HCT116 (cell line): Measurements from ENCODE around the gene CNTNAP2. TPM values are rescaled to one million over a fixed set of nuclear protein-coding genes. Genes with fewer than 3 reads are reported as not detected.
A peak's percentile ranks its signal among the peaks of the same experiment; 100 is the strongest.

ENCODE experiments used
- ATAC-seq: fragments of 200-7000 bp; cut with Tn5 transposase; 2 replicates; pipeline ENCODE4 v1.9.1; 2020; ENCODE audit warnings: mild to moderate bottlenecking, moderate library complexity
- BruUV-seq: library from RNA; stranded (reverse); fragments of 400-500 nt; replicated peaks from 2 replicates; lab custom pipeline; 2021; lab: Mats Ljungman, UMichigan
- CTCF ChIA-PET: fragments of 300-600 bp; sonication (Branson Sonifier 250); formaldehyde crosslinking; loops from one replicate; lab custom pipeline; 2021; ENCODE audit warnings: antibody characterized with exemption; lab: Charles Lee
- POLR2A ChIA-PET: fragments of 300-600, 350-600 bp; sonication (Branson Sonifier 250); formaldehyde crosslinking; loops from one replicate; lab custom pipeline; 2021; ENCODE audit warnings: antibody characterized with exemption; lab: Charles Lee
- RAD21 ChIA-PET, 2 experiments: fragments of 300-600 bp; sonication (Branson Sonifier 250); formaldehyde crosslinking; loops; one replicate each; lab custom pipeline; 2023; ENCODE audit warnings: low total read pairs in 2 of 2; ENCODE audit not compliant: uncharacterized antibody in 2 of 2, unreplicated experiment in 2 of 2, low non-redundant PET in 1 of 2; lab: Charles Lee
- DNase-seq: peaks from one replicate; pipeline ENCODE4 v3.0.0-alpha.2; 2010; ENCODE audit warnings: low read depth, low spot score
- H2AFZ ChIP-seq: fragments of 200-600 bp; shearing (Covaris generic), sonication (generic); 2 replicates; pipeline ENCODE4 v1.6.1; 2017; ENCODE audit warnings: low read depth, mixed run types, mixed read lengths, antibody characterized with exemption, low read length; ENCODE audit not compliant: poor library complexity, severe bottlenecking
- H3K27ac ChIP-seq: 2 replicates; pipeline ENCODE4 v1.5.1; 2012; ENCODE audit warnings: low read depth, low read length
- H3K27me3 ChIP-seq: fragments of 200-600 bp; sonication (generic); 2 replicates; pipeline ENCODE4 v1.6.1; 2016; ENCODE audit warnings: mixed run types, low read length, mixed read lengths; ENCODE audit not compliant: insufficient read depth
- H3K36me3 ChIP-seq, 2 experiments: fragments of 200-500 bp in 1 of 2; fragments of 200-600 bp in 1 of 2; sonication (Bioruptor generic) in 1 of 2; sonication (generic) in 1 of 2; 2 replicates each; pipeline versions ENCODE4 v1.5.1 to v1.6.1; 2014 to 2016; ENCODE audit warnings: low read length in 2 of 2, inconsistent platforms in 1 of 2, mixed read lengths in 1 of 2, mixed run types in 1 of 2; ENCODE audit not compliant: insufficient read depth in 2 of 2, control insufficient read depth in 1 of 2
- H3K4me1 ChIP-seq, 2 experiments: fragments of 200-600 bp in 1 of 2; sonication (generic) in 1 of 2; 2 replicates each; pipeline versions ENCODE4 v1.5.1 to v1.6.1; 2012 to 2017; ENCODE audit warnings: low read length in 2 of 2, inconsistent platforms in 1 of 2, mild to moderate bottlenecking in 1 of 2, mixed read lengths in 1 of 2, mixed run types in 1 of 2, moderate library complexity in 1 of 2; ENCODE audit not compliant: insufficient read depth in 2 of 2, control insufficient read depth in 1 of 2
- H3K4me2 ChIP-seq: fragments of 200-600 bp; sonication (generic); 2 replicates; pipeline ENCODE4 v1.6.1; 2017; ENCODE audit warnings: mixed run types, low read length, mixed read lengths
- H3K4me3 ChIP-seq, 2 experiments: fragments of 200-600 bp in 1 of 2; sonication (generic) in 1 of 2; replicated peaks in 1 of 2; 2 replicates each; pipeline ENCODE4 v1.5.1; 2011 to 2016; ENCODE audit warnings: low read length in 2 of 2, control low read depth in 1 of 2, low read depth in 1 of 2, mild to moderate bottlenecking in 1 of 2, mixed read lengths in 1 of 2, mixed run types in 1 of 2
- H3K79me2 ChIP-seq: fragments of 200-600 bp; sonication (generic); 2 replicates; pipeline ENCODE4 v1.6.1; 2017; ENCODE audit warnings: mild to moderate bottlenecking, mixed run types, low read length, moderate library complexity, mixed read lengths; ENCODE audit not compliant: insufficient read depth
- H3K9ac ChIP-seq: fragments of 200-600 bp; sonication (generic); 2 replicates; pipeline ENCODE4 v1.6.1; 2016; ENCODE audit warnings: low read length, mixed read lengths
- H3K9me2 ChIP-seq: fragments of 200-600 bp; sonication (generic), shearing (Covaris generic); 2 replicates; pipeline ENCODE4 v1.6.1; 2017; ENCODE audit warnings: mixed run types, mild to moderate bottlenecking, moderate library complexity; ENCODE audit not compliant: insufficient read depth
- H3K9me3 ChIP-seq, 2 experiments: fragments of 200-500 bp in 1 of 2; fragments of 200-600 bp in 1 of 2; sonication (Bioruptor generic) in 1 of 2; sonication (generic) in 1 of 2; 2 replicates each; pipeline ENCODE4 v1.6.1; 2014 to 2017; ENCODE audit warnings: low read length in 2 of 2, mixed read lengths in 2 of 2, inconsistent platforms in 1 of 2, low read depth in 1 of 2, mild to moderate bottlenecking in 1 of 2, mixed run types in 1 of 2, moderate library complexity in 1 of 2; ENCODE audit not compliant: control insufficient read depth in 1 of 2, insufficient read depth in 1 of 2
- H4K20me1 ChIP-seq: fragments of 200-600 bp; sonication (generic), shearing (Covaris generic); 2 replicates; pipeline ENCODE4 v1.6.1; 2017; ENCODE audit warnings: mixed run types, mild to moderate bottlenecking, moderate library complexity; ENCODE audit not compliant: insufficient read depth
- CBX3 ChIP-seq: IDR thresholded peaks from 2 replicates; pipeline ENCODE4 v1.6.1; 2012; ENCODE audit warnings: low read depth
- CEBPB ChIP-seq: IDR thresholded peaks from 2 replicates; pipeline ENCODE4 v1.6.1; 2012; ENCODE audit warnings: low read depth
- ELF1 ChIP-seq: IDR thresholded peaks from 2 replicates; pipeline ENCODE4 v1.6.1; 2012; ENCODE audit warnings: low read depth, borderline replicate concordance
- FOSL1 ChIP-seq: IDR thresholded peaks from 2 replicates; pipeline ENCODE4 v1.6.1; 2012; ENCODE audit warnings: low read depth
- MAX ChIP-seq: IDR thresholded peaks from 2 replicates; pipeline ENCODE4 v1.6.1; 2012
- RAD21 ChIP-seq: IDR thresholded peaks from 2 replicates; pipeline ENCODE4 v1.6.1; 2012; ENCODE audit warnings: low read depth, mild to moderate bottlenecking
- REST ChIP-seq: IDR thresholded peaks from 2 replicates; pipeline ENCODE4 v1.6.1; 2012; ENCODE audit warnings: low read depth
- SP1 ChIP-seq: IDR thresholded peaks from 2 replicates; pipeline ENCODE4 v1.6.1; 2012; ENCODE audit warnings: low read depth
- ZFX ChIP-seq: fragments of 450-650 bp; IDR thresholded peaks from 2 replicates; pipeline ENCODE4 v1.6.1; 2017
- intact Hi-C: fragments of 100-400 bp; cut with micrococcal nuclease; formaldehyde crosslinking; loops from 2 replicates; pipeline ENCODE4 v1.10.0; 2022
- total RNA-seq: library from RNA; stranded (reverse); gene quantifications from one replicate; pipeline ENCODE4 v1.2.1, GENCODE V29; 2021; ENCODE audit not compliant: unreplicated experiment
- TF ChIP-seq, protein P1 (sequence below), 3 experiments: fragments of 200-600 bp in 1 of 3; sonication (generic) in 1 of 3; IDR thresholded peaks in 2 of 3; conservative IDR thresholded peaks in 1 of 3; 2 replicates each; pipeline ENCODE4 v1.5.1; 2012 to 2017; ENCODE audit warnings: low read depth in 2 of 3, low read length in 2 of 3, antibody characterized with exemption in 1 of 3, borderline replicate concordance in 1 of 3, control low read depth in 1 of 3, mild to moderate bottlenecking in 1 of 3, mixed read lengths in 1 of 3, mixed run types in 1 of 3, moderate library complexity in 1 of 3; ENCODE audit not compliant: insufficient read depth in 1 of 3

The CNTNAP2 gene
- total RNA-seq, 1 experiment from 2014 or later: 0.37 TPM

- Histone ChIP-seq H3K9ac (no peak overlapping the region), H3K9me2 (no peaks in the 10 kb centered on the region), H3K4me2 (no peak overlapping the region), H3K27me3 (no peaks in the 10 kb centered on the region), H3K79me2 (no peaks in the 10 kb centered on the region), H3K27ac (no peak overlapping the region), H3K9me3 (peaks cover 0 to 11% of the 10 kb centered on the region in 2 experiments; a peak in 1 of 4 replicates), H3K4me1 (no peaks in the 10 kb centered on the region), H3K4me3 (no peak overlapping the region), H4K20me1 (no peaks in the 10 kb centered on the region), H2AFZ (no peak overlapping the region), H3K36me3 (no peaks in the 10 kb centered on the region; a peak in 1 of 4 replicates)
- BruUV-seq: no TSS peak
- intact Hi-C loops: loop anchor here (1.0 to 5.0 kb wide), 3 partner anchors 1054 to 1578 kb away; no protein-coding TSS in a partner anchor
- RAD21 ChIA-PET: no interaction called here
- DNase-seq (peak; percentile 10), ATAC-seq (0 out of 2 replicates have a peak, but pooled peaks have one; percentile 49)
- TF ChIP-seq RAD21 (peak; percentile 56), ZFX (no peak)
- TF ChIP-seq, protein P1, sequence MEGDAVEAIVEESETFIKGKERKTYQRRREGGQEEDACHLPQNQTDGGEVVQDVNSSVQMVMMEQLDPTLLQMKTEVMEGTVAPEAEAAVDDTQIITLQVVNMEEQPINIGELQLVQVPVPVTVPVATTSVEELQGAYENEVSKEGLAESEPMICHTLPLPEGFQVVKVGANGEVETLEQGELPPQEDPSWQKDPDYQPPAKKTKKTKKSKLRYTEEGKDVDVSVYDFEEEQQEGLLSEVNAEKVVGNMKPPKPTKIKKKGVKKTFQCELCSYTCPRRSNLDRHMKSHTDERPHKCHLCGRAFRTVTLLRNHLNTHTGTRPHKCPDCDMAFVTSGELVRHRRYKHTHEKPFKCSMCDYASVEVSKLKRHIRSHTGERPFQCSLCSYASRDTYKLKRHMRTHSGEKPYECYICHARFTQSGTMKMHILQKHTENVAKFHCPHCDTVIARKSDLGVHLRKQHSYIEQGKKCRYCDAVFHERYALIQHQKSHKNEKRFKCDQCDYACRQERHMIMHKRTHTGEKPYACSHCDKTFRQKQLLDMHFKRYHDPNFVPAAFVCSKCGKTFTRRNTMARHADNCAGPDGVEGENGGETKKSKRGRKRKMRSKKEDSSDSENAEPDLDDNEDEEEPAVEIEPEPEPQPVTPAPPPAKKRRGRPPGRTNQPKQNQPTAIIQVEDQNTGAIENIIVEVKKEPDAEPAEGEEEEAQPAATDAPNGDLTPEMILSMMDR (IDR thresholded peaks at IDR 0.05 in 2 of 3, conservative IDR thresholded peaks at IDR 0.05 in 1 of 3; ENCODE audit: borderline replicate concordance in 1 of 3, insufficient read depth in 1 of 3, low read depth in 2 of 3, low read length in 2 of 3): peak; percentile 35 to 60 (median 37); a peak in 4 of 6 replicates
- POLR2A ChIA-PET: no interaction called here
- CTCF ChIA-PET: interaction anchor here (0.7 to 1.5 kb wide), 6 partner anchors 9 to 1236 kb away, joined by 3 to 5 read pairs (median 4); no protein-coding TSS in a partner anchor
Observed at GRCh38 chr7:146090023-146090645, 26.5 kb upstream of the CNTNAP2 start.

- RAD21 ChIA-PET: no interaction called here
- TF ChIP-seq MAX (no peak), ZFX (no peak), CEBPB (no peak), FOSL1 (no peak), CBX3 (no peak), SP1 (no peak), ELF1 (no peak), REST (no peak)
- TF ChIP-seq, protein P1 (IDR thresholded peaks at IDR 0.05 in 2 of 3, conservative IDR thresholded peaks at IDR 0.05 in 1 of 3; ENCODE audit: borderline replicate concordance in 1 of 3, insufficient read depth in 1 of 3, low read depth in 2 of 3, low read length in 2 of 3): no peak
Observed at GRCh38 chr7:146094356-146094755, 22.2 kb upstream of the CNTNAP2 start.

More at GRCh38 chr7:146094356-146094755, 22.2 kb upstream of the CNTNAP2 start:
- no peaks in the 10 kb centered on the region for H3K27me3 ChIP-seq
- H3K79me2 ChIP-seq: no peaks in the 10 kb centered on the region
- no peaks in the 10 kb centered on the region for H3K9me2 ChIP-seq
- H3K36me3 ChIP-seq: no peaks in the 10 kb centered on the region
- ChIA-PET POLR2A (no interaction called here), CTCF (no interaction called here)
- H3K27ac ChIP-seq: no peak overlapping the region
- no peak overlapping the region for H2AFZ ChIP-seq
- no peak overlapping the region for H3K4me2 ChIP-seq
- intact Hi-C loops: loop anchor here (5.0 kb wide), 1 partner anchor 1582 kb away; no protein-coding TSS in a partner anchor
- H4K20me1 ChIP-seq: no peaks in the 10 kb centered on the region
- H3K9ac ChIP-seq: no peak overlapping the region
- H3K4me3 ChIP-seq: no peak overlapping the region
- BruUV-seq: no TSS peak
- ATAC-seq (no peak), DNase-seq (no peak)
- H3K9me3 ChIP-seq: peaks cover 0 to 5% of the 10 kb centered on the region in 2 experiments; a peak in 1 of 4 replicates
- H3K4me1 ChIP-seq: no peaks in the 10 kb centered on the region
